ENCODE results near the gene CIRBP. TPM values are rescaled to one million over a fixed set of nuclear protein-coding genes. Genes with fewer than 3 reads are reported as not detected.
A peak's percentile ranks its signal among the peaks of the same experiment; 100 is the strongest.

Gene CIRBP
- total RNA-seq, 2 experiments from 2014 or later: 172 to 195 TPM

DNA sequence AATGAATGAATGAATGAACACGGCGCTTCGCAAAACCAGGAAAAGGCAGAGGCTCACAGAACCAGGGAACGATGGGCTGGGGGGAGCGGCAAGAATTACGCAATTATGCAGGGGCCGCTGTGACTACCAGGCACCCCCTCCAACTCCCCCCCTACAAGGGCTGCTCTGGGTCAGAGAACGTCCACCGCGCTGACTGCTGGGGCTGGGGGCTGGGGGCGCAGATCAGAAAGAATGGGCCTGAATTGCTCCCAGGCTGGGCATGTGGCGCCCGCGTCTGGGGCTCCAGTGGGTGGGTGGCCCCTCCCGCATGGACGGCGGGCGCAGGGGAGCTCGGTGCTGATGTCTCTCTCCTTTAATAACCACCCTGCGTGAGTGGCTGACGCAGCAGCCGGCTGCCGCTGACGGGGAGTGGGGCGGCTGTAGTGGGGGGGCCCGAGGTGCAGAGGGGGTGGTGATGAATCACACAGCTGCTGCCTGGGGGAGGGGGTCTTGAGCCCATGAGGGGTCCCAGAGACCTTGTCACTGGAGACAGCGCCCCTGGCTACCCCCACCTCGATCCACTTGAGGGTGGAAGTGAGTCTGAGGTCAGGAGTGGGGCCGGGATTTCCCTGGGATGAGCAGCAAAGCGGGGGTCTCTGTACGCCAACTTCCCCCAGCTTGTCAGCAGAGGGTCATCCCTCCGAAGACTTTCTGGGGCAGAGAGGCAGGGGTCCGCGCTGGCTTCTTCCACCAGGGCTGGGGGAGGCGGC, 1.5 kb upstream of the CIRBP start:
- peaks cover 2% of the 10 kb centered on the region for H3K27me3 Mint-ChIP-seq (ENCODE audit: low read depth)
- no peak for ATAC-seq
- DNase-seq: no peak
- CTCF ChIA-PET: interaction anchor here (1.3 to 5.2 kb wide), 5 partner anchors 8 to 137 kb away, joined by 3 to 606 read pairs (median 18); partner anchors contain the start of genes ATP5F1D and FAM174C
- H3K27ac Mint-ChIP-seq: no peak overlapping the region
- peaks cover 39% of the 10 kb centered on the region for H3K36me3 Mint-ChIP-seq (ENCODE audit: low read depth)
- H3K4me3 Mint-ChIP-seq: peak overlapping the region; percentile 54
- POLR2A ChIA-PET: interaction anchor here (1.1 to 4.4 kb wide), 4 partner anchors 10 to 188 kb away, joined by 4 to 218 read pairs (median 42); partner anchors contain the start of gene ATP5F1D
- H3K9me3 Mint-ChIP-seq (ENCODE audit: insufficient read depth): no peaks in the 10 kb centered on the region
- peaks cover 72% of the 10 kb centered on the region for H3K4me1 Mint-ChIP-seq (ENCODE audit: low read depth)

DNA sequence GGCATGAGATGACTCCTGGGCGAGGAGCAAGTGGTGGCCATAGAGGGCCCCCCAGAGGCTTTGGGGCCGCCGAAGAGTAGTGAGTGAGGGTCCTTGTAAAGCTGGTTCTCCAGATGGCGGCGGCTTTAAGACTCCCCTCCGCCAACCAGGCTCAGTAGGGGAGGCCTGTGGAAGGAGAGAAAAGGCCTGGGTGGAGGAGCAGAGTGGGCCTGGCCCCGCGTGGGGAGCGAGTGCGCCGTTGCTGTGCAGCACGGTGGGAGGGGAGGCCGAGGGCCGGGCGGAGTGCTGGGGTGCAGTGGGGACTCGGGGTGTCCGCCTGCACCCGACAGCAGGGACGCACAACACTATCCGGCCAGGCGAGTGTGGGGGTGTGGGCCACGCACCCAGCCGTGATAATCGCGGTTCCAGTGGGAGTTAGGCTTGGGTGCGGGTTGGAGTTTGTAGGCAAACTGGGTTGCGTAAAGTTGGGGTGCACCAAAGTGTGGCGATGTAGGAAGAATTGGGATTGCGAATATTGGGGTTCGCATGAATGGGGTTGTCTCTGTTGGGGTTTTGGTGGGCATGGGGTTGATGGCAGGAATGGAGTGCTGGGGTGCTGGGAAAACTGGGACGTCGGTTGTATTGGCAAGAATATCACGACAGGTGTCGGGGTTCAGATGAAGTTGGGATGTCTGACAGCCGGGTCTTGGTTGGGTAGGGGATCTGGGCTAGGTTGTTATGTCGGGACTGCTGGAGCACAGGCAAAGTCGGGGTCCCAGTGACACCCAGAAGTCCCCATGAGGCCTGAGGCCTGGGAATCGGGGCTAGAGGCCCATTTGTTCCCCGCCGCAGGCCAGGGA, 687 bp upstream of the CIRBP start:
- peak overlapping the region; percentile 64 for H3K4me3 Mint-ChIP-seq
- no peak for ATAC-seq
- H3K27me3 Mint-ChIP-seq (ENCODE audit: low read depth): peaks cover 2% of the 10 kb centered on the region
- no peak for DNase-seq
- ChIA-PET CTCF (interaction anchor here (0.8 to 5.2 kb wide), 6 partner anchors 9 to 46 kb away, joined by 3 to 606 read pairs (median 4); partner anchors contain the start of gene ATP5F1D), POLR2A (interaction anchor here (0.6 to 4.4 kb wide), 38 partner anchors 9 to 781 kb away, joined by 3 to 218 read pairs (median 6); partner anchors contain the start of genes ARHGAP45, ATP5F1D and CNN2)
- H3K36me3 Mint-ChIP-seq (ENCODE audit: low read depth): peaks cover 44% of the 10 kb centered on the region
- H3K27ac Mint-ChIP-seq: peak overlapping the region; percentile 85
- no peaks in the 10 kb centered on the region for H3K9me3 Mint-ChIP-seq (ENCODE audit: insufficient read depth)
- peaks cover 70% of the 10 kb centered on the region for H3K4me1 Mint-ChIP-seq (ENCODE audit: low read depth)

- peaks cover 73% of the 10 kb centered on the region for H3K4me1 Mint-ChIP-seq (ENCODE audit: low read depth)
- ATAC-seq (peak; percentile 35), DNase-seq (peak; percentile 89)
- peaks cover 2% of the 10 kb centered on the region for H3K27me3 Mint-ChIP-seq (ENCODE audit: low read depth)
- peaks cover 53% of the 10 kb centered on the region for H3K36me3 Mint-ChIP-seq (ENCODE audit: low read depth)
- H3K27ac Mint-ChIP-seq: peak overlapping the region; percentile 90
- peak overlapping the region; percentile 83 for H3K4me3 Mint-ChIP-seq
- H3K9me3 Mint-ChIP-seq (ENCODE audit: insufficient read depth): no peaks in the 10 kb centered on the region
- POLR2A ChIA-PET: interaction anchor here (0.5 to 4.4 kb wide), 38 partner anchors 10 to 606 kb away, joined by 3 to 218 read pairs (median 5); partner anchors contain the start of genes ABCA7, ARHGAP45 and ATP5F1D
- CTCF ChIA-PET: interaction anchor here (0.8 to 5.2 kb wide), 5 partner anchors 9 to 47 kb away, joined by 3 to 606 read pairs (median 4); partner anchors contain the start of gene ATP5F1D
Observed at GRCh38 chr19:1269478-1270212, 513 bp downstream of the CIRBP start.

DNA sequence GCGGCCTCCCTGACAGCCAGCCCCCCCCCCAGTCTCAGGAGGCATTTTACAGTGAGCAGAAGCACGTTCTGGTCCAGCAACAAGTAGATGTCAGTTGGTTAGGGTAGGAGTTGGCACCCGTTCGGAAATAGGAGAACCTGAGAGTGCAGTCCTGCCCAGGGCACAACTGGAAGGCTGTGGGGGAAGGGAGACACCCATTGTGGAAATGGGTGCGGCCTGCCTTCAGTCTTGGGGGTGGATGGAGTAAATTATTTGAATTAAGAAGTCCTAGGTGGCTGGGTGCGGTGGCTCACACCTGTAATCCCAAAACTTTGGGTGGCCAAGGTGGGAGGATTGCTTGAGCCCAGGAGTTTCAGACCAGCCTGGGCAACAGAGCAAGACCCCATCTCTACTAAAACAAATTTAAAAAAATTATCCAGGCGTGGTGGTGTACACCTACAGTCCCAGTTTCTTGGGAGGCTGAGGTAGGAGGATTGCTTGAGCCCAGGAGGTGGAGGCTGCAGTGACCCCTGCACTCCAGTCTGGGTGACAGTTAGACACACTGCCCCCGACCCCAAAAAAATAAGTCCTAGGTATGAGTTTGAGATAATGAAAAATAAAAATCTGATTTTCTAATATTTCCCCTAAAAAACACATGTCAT, 1.2 kb downstream of the CIRBP start:
- Mint-ChIP-seq H3K9me3 (ENCODE audit: insufficient read depth) (no peaks in the 10 kb centered on the region), H3K4me3 (peak overlapping the region; percentile 83), H3K27ac (peak overlapping the region; percentile 90), H3K4me1 (ENCODE audit: low read depth) (peaks cover 66% of the 10 kb centered on the region), H3K36me3 (ENCODE audit: low read depth) (peaks cover 53% of the 10 kb centered on the region), H3K27me3 (ENCODE audit: low read depth) (peaks cover 2% of the 10 kb centered on the region)
- ChIA-PET CTCF (interaction anchor here (5.2 kb wide), 1 partner anchor 26 kb away, joined by 606 read pairs; the partner anchor contains the start of gene ATP5F1D), POLR2A (interaction anchor here (0.7 to 1.7 kb wide), 3 partner anchors 9 to 194 kb away, joined by 3 to 52 read pairs (median 8); no protein-coding TSS in a partner anchor)
- DNase-seq: no peak
- ATAC-seq: no peak

GRCh38 chr19:1270854-1271527, 1.9 kb downstream of the CIRBP start:
- Mint-ChIP-seq H3K4me1 (ENCODE audit: low read depth) (peaks cover 61% of the 10 kb centered on the region), H3K27ac (peak overlapping the region; percentile 90), H3K36me3 (ENCODE audit: low read depth) (peaks cover 52% of the 10 kb centered on the region), H3K27me3 (ENCODE audit: low read depth) (peaks cover 2% of the 10 kb centered on the region), H3K4me3 (peak overlapping the region; percentile 83), H3K9me3 (ENCODE audit: insufficient read depth) (no peaks in the 10 kb centered on the region)
- CTCF ChIA-PET: interaction anchor here (3.6 kb wide), 1 partner anchor 27 kb away, joined by 34 read pairs; no protein-coding TSS in a partner anchor
- POLR2A ChIA-PET: interaction anchor here (1.3 kb wide), 1 partner anchor 27 kb away, joined by 4 read pairs; no protein-coding TSS in a partner anchor
- DNase-seq (no peak), ATAC-seq (no peak)

DNA sequence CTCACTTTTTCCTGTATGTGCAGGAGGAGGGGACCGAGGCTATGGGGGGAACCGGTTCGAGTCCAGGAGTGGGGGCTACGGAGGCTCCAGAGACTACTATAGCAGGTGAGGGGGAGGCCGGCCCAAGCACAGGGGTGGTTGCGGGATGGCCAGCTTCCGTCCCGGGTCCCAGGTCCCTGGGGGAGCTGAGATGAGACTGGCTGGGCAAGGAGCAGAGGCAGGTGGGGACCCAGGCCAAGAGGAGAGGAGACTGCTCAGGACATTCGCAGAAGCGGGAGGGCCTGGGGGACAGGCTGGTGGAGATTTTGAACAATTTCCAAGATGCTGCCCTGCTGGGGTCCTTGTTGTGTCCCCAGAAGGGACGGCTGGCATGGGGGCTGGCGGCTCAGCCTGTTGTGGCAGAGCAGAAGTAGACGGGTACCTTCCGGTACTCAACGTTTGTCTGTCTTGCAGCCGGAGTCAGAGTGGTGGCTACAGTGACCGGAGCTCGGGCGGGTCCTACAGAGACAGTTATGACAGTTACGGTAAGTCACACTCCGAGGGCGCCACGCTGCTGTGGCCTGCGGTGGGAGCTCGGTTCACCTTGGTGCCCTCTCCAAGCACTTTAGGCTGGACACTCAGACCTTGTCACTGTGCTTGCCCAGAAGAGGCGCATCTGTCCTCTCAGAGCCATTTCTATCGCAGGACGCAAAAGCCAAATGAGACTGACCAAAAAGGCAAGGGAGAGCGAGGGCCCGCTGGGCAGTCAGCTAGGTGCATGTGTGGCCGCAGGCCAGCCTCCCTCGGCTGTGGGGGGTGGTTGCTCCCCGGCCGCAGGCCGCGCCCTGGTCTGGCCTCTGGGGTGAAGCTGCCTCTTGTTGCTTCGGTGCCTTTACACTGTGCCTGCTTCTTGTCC, 2.6 kb downstream of the CIRBP start:
- Mint-ChIP-seq H3K4me3 (peak overlapping the region; percentile 83), H3K9me3 (ENCODE audit: insufficient read depth) (no peaks in the 10 kb centered on the region), H3K27me3 (ENCODE audit: low read depth) (peaks cover 2% of the 10 kb centered on the region), H3K36me3 (ENCODE audit: low read depth) (peaks cover 55% of the 10 kb centered on the region), H3K4me1 (ENCODE audit: low read depth) (peaks cover 62% of the 10 kb centered on the region), H3K27ac (peak overlapping the region; percentile 90)
- ChIA-PET POLR2A (interaction anchor here (1.2 to 1.3 kb wide), 2 partner anchors 13 to 27 kb away, joined by 3 to 4 read pairs; no protein-coding TSS in a partner anchor), CTCF (interaction anchor here (3.6 kb wide), 1 partner anchor 27 kb away, joined by 34 read pairs; no protein-coding TSS in a partner anchor)
- DNase-seq (no peak), ATAC-seq (no peak)

DNA sequence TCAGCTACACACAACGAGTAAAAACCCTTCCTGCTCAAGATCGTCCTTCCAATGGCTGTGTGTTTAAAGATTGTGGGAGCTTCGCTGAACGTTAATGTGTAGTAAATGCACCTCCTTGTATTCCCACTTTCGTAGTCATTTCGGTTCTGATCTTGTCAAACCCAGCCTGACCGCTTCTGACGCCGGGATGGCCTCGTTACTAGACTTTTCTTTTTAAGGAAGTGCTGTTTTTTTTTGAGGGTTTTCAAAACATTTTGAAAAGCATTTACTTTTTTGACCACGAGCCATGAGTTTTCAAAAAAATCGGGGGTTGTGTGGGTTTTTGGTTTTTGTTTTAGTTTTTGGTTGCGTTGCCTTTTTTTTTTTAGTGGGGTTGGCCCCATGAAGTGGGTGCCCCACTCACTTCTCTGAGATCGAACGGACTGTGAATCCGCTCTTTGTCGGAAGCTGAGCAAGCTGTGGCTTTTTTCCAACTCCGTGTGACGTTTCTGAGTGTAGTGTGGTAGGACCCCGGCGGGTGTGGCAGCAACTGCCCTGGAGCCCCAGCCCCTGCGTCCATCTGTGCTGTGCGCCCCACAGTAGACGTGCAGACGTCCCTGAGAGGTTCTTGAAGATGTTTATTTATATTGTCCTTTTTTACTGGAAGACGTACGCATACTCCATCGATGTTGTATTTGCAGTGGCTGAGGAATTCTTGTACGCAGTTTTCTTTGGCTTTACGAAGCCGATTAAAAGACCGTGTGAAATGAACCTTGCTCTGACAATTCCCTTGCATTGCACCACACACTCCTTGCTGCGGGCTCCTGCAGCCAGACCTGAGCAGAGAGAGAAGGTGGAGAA, 3.5 kb downstream of the CIRBP start:
- no peak for ATAC-seq
- Mint-ChIP-seq H3K27me3 (ENCODE audit: low read depth) (no peaks in the 10 kb centered on the region), H3K4me3 (peak overlapping the region; percentile 34), H3K27ac (peak overlapping the region; percentile 75), H3K4me1 (ENCODE audit: low read depth) (peaks cover 58% of the 10 kb centered on the region), H3K9me3 (ENCODE audit: insufficient read depth) (no peaks in the 10 kb centered on the region), H3K36me3 (ENCODE audit: low read depth) (peaks cover 58% of the 10 kb centered on the region)
- ChIA-PET CTCF (interaction anchor here (1.5 to 3.6 kb wide), 2 partner anchors 28 to 32 kb away, joined by 6 to 34 read pairs; no protein-coding TSS in a partner anchor), POLR2A (interaction anchor here (0.6 to 1.4 kb wide), 3 partner anchors 14 to 159 kb away, joined by 3 to 10 read pairs (median 3); no protein-coding TSS in a partner anchor)
- no peak for DNase-seq

DNA sequence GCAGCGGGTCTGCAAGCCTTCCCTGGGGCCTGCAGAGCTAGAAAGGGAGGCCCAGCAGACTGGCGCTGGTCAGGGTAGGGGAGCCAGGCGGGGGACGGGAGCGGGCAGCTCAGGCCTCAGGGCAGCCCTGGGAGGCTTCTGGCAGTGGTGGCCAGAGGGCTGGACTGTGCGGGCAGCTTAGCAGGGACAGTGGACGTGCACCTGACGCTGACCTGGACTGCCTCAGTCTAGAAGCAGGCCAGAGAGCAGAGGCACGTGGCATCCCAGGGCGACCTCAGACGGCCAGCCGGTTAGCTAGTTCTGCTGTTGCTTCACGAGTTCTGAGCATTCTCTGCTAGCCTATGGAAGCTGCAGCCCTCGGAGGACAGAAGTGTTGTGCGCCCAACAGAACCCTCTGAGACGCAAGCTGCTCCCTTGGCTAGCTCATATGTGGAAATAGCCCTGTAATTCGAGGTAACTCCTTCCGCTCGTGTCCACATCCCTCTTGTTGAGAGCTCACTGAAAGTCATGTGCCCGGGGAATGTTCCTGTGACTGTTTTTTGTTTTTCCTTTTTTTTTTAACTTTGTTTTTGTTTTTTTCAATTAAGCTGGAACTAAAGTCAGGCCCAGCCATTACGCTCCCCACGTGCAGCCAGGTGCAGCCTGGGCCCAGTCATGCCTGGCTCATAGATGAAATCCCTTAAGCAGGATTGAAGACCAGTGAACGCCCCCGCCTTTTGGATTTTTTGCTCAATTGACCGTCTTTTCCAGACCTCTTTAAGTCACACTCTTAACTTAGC, 4.3 kb downstream of the CIRBP start:
- CTCF ChIA-PET: interaction anchor here (1.4 to 3.6 kb wide), 3 partner anchors 10 to 33 kb away, joined by 3 to 34 read pairs (median 6); no protein-coding TSS in a partner anchor
- POLR2A ChIA-PET: interaction anchor here (0.6 to 1.4 kb wide), 5 partner anchors 13 to 159 kb away, joined by 3 to 10 read pairs (median 4); no protein-coding TSS in a partner anchor
- Mint-ChIP-seq H3K36me3 (ENCODE audit: low read depth) (peaks cover 62% of the 10 kb centered on the region), H3K27ac (peak overlapping the region; percentile 75), H3K4me1 (ENCODE audit: low read depth) (peaks cover 53% of the 10 kb centered on the region), H3K27me3 (ENCODE audit: low read depth) (no peaks in the 10 kb centered on the region), H3K4me3 (peak overlapping the region; percentile 34), H3K9me3 (ENCODE audit: insufficient read depth) (no peaks in the 10 kb centered on the region)
- no peak for ATAC-seq
- DNase-seq: no peak
